Stimulated activated CD8-positive, alpha-beta memory T cell treated with anti-CD3 and anti-CD28 coated beads, Interleukin-2, amount 100 ng/mL, for 1 hour (primary cell): ENCODE measurements around the gene PELI3.

Experiments used
- DNase-seq, 2 donors: peaks; one replicate each; pipeline ENCODE4 v3.0.0-alpha.2; 2020; ENCODE audit warnings: low read depth in 2 of 2

The PELI3 gene

GRCh38 chr11:66475349-66476172 is 8.9 kb downstream of the PELI3 start:
- no peak for DNase-seq

- DNase-seq = no peak
Observed at GRCh38 chr11:66476173-66476840, 9.6 kb downstream of the PELI3 start.

- DNase-seq = no peak
Observed at GRCh38 chr11:66476841-66477251, 10.1 kb downstream of the PELI3 start.

- no peak for DNase-seq
Observed at GRCh38 chr11:66477263-66478201, 10.8 kb downstream of the PELI3 start.

GRCh38 chr11:66478729-66479393 is 12.2 kb downstream of the PELI3 start:
- no peak for DNase-seq

- DNase-seq = no peak
Observed at GRCh38 chr11:66479394-66480116, 12.8 kb downstream of the PELI3 start.

- peak; percentile 90 to 91 for DNase-seq
Observed at GRCh38 chr11:66480117-66480938, 13.6 kb downstream of the PELI3 start, which contains the start of gene DPP3. DPP3 (plus strand) TSS chr11:66480434; CDS start chr11:66482201, 1,767 bp downstream.

GRCh38 chr11:66484806-66485380 is 18.2 kb downstream of the PELI3 start:
- DNase-seq = no peak

GRCh38 chr11:66488957-66489356 is 22.3 kb downstream of the PELI3 start:
- no peak for DNase-seq

- DNase-seq = no peak
Observed at GRCh38 chr11:66489636-66490035, 22.9 kb downstream of the PELI3 start.

GRCh38 chr11:66491315-66491935 is 24.7 kb downstream of the PELI3 start:
- no peak for DNase-seq

- no peak for DNase-seq
Observed at GRCh38 chr11:66492161-66492865, 25.6 kb downstream of the PELI3 start.

GRCh38 chr11:66493130-66493529 is 26.4 kb downstream of the PELI3 start:
- DNase-seq = no peak

- no peak for DNase-seq
Observed at GRCh38 chr11:66494458-66494857, 27.8 kb downstream of the PELI3 start.

- DNase-seq = no peak
Observed at GRCh38 chr11:66494935-66495334, 28.2 kb downstream of the PELI3 start.

- no peak for DNase-seq
Observed at GRCh38 chr11:66495401-66495854, 28.7 kb downstream of the PELI3 start.

GRCh38 chr11:66497206-66497605 is 30.5 kb downstream of the PELI3 start:
- DNase-seq = no peak

GRCh38 chr11:66498506-66498905 is 31.8 kb downstream of the PELI3 start:
- DNase-seq = no peak
